Fibroblast of mammary gland (primary cell): ENCODE data around the gene TNFRSF1A.
"Not testable (repeated sequence)": the region's sequence is repeated elsewhere in the genome, so short reads cannot be mapped to it uniquely, and the experiment has no call there.

ENCODE experiments used
- DNase-seq: peaks from one replicate; pipeline ENCODE4 v3.0.0-alpha.2; 2010; ENCODE audit warnings: low read depth
- H3K4me3 ChIP-seq: 2 replicates; pipeline ENCODE4 v1.5.1; 2011; ENCODE audit warnings: low read depth, mild to moderate bottlenecking, low read length, moderate library complexity; ENCODE audit not compliant: control insufficient read depth
- TF ChIP-seq, protein P1 (sequence below): conservative IDR thresholded peaks from 2 replicates; pipeline ENCODE4 v1.5.1; 2011; ENCODE audit warnings: low read depth, low read length, inconsistent platforms; ENCODE audit not compliant: control insufficient read depth, insufficient read depth

The TNFRSF1A gene

DNA sequence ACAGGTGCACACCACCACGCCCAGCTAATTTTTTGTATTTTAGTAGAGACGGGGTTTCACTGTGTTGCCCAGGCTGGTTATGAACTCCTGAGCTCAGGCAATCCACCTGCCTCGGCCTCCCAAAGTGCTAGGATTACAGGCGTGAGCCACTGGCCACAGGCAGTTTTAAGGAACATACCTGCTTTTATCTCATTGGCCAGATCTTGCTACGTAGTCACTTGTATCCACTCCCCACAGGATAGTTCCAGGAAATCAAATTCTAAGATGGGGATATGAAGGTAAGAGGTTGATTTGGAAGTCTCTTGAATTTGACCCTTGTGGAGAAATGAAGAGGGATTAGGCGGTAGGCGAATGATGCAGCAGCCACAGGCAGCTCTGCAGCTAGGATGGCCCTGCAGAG is 40.2 kb downstream of the TNFRSF1A start:
- TF ChIP-seq, protein P1, sequence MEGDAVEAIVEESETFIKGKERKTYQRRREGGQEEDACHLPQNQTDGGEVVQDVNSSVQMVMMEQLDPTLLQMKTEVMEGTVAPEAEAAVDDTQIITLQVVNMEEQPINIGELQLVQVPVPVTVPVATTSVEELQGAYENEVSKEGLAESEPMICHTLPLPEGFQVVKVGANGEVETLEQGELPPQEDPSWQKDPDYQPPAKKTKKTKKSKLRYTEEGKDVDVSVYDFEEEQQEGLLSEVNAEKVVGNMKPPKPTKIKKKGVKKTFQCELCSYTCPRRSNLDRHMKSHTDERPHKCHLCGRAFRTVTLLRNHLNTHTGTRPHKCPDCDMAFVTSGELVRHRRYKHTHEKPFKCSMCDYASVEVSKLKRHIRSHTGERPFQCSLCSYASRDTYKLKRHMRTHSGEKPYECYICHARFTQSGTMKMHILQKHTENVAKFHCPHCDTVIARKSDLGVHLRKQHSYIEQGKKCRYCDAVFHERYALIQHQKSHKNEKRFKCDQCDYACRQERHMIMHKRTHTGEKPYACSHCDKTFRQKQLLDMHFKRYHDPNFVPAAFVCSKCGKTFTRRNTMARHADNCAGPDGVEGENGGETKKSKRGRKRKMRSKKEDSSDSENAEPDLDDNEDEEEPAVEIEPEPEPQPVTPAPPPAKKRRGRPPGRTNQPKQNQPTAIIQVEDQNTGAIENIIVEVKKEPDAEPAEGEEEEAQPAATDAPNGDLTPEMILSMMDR = no peak
- no peak for DNase-seq
- no peak overlapping the region for H3K4me3 ChIP-seq

DNA sequence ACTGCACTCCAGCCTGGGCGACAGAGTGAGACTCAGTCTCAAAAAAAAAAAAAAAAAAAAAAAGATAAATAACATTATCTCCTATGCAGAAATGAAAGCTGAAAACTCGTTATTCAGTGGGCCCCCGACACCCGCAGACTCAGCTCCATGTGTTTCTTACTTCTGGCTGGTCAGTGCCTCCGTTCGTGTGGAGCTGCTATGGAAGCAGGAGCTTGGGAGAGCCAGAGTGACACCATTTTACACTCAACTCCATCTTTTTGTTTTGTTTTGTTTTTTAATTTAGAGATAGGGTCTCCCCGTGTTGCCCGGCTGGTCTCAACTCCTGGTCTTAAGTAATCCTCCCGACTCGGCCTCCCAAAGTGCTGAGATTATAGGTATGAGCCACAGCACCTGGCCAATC is 44.7 kb downstream of the TNFRSF1A start:
- no peak overlapping the region for H3K4me3 ChIP-seq
- TF ChIP-seq, protein P1 = no peak
- DNase-seq = no peak

DNA sequence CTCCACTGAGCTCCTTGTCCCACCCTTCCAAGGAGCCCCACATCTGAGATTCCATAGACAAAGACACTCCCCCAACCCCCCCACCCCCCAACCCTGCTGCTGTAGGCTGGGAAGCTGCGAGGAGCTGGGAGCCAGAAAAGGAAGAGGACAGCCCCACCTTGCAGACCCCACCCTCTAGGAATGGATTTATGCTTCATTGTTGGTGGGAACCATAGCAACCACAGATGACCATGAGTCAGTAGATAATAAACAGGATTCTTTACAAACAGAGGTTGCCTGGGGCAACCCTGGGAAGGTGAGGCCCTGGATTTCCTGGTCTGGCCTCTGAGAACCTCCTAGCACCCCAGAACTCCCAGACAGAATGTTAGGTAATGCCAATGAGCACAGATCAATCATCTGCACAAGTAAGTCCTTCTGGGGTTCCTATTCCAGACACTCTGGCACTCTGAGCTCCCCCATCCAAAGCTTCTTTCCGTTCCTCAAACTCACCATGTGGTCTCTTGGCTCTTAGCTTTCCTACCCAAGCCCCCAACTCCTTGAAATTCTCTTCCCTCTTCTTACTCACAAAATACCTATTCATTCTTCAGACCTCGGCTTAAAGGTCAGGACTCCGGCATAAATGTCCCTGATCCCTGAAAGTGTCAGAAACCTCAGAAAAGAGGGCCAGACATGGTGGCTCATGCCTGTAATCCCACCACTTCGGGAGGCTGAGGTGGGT is 46.6 kb downstream of the TNFRSF1A start:
- H3K4me3 ChIP-seq = no peak overlapping the region
- peak; percentile 81 for DNase-seq
- TF ChIP-seq, protein P1 = no peak

DNA sequence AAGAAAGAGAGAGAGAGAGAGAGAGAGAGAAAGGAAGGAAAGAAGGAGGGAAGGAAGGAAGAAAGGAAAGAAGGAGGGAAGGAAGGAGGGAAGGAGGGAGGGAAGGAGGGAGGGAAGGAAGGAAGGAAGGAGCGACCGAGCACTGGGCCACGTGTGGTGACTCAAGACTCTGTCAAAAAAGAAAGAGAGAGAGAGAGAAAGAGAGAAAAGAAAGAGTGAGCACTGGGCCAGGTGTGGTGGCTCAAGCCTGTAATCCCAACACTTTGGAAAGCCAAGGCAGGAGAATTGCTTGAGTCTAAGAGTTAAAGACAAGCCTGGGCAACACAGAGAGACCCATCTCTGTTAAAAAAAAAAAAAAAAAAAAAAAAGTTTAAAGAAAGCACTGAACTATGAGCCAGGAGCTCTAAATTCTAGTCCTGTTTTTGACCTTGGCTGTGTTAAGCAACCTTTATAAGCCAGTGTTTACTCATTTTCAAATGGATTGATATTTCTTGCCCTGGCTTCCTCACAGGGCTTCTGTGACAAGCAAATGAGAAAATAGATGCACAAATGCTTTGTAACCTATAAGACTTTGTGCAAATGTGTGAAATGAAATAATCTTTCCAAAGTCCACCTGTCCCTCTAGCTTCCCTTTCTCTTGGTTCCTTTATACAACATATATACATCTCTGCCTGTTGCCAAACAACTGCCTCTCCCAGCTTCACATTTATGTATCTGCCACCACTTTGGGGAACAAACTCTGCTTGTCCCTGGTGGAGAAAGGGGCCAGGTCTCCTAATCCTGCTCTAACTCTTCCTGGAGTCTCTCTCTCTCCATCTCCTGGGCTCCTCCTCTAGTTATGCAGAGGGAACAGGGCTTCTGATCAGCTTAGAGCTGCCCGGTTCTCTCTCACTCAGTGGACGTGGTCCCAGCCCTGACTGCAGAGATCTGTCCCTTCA is 47.5 kb downstream of the TNFRSF1A start:
- H3K4me3 ChIP-seq = no peak overlapping the region
- no peak for DNase-seq
- TF ChIP-seq, protein P1 = no peak

DNA sequence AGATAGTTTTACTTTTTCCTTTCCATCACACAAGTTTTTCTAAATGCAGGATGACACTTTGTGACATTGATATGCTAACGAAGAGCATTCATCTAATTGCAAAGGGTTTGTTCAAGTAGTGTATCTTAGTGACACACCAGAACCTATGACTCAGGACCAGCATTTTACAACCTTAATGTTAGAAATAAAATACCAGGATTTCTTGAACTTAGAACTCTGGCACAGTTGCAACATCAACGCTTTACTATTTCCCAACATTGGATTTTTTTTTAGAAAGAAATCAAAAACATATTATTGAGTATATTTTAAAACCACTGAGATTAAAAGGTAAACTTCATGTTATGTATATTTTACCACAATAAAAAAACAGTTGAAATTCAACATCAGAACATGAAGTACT is 49.3 kb downstream of the TNFRSF1A start:
- TF ChIP-seq, protein P1 = no peak
- peak; percentile 90 for DNase-seq
- no peak overlapping the region for H3K4me3 ChIP-seq

DNA sequence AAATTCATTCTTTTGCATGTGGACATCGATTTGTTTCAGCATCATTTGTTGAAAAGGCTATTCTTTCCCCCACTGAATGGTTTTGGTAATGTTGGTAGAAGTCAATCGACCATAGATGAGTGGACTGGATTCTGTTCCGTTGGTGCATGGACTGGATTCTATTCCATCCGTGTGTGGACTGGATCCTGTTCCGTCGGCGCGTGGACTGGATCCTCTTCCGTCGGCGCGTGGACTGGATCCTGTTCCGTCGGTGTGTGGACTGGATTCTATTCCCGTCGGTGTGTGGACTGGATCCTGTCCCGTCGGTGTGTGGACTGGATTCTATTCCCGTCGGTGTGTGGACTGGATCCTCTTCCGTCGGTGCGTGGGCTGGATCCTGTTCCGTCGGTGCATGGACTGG is 52.0 kb downstream of the TNFRSF1A start:
- DNase-seq, H3K4me3 ChIP-seq: not testable (repeated sequence)

DNA sequence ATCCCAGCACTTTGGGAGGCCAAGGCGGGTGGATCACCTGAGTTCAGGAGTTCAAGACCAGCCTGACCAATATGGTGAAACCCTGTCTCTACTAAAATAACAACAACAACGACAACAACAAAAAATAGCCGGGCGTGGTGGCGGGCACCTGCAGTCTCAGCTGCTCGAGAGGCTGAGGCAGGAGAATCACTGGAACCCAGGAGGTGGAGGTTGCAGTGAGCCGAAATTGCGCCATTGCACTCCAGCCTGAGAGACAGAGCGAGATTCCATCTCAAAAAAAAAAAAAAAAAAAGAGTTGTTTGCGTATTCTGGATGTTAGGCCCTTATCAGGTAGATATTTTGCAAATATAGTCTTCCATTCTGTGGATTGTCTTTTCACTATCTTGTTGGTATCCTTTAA is 52.8 kb downstream of the TNFRSF1A start:
- H3K4me3 ChIP-seq, DNase-seq: not testable (repeated sequence)
